Measurements from ENCODE around the gene MEGF6. TPM values are rescaled to one million over a fixed set of nuclear protein-coding genes. Genes with fewer than 3 reads are reported as not detected.
A peak's percentile ranks its signal among the peaks of the same experiment; 100 is the strongest.
"Not testable (repeated sequence)": the region's sequence is repeated elsewhere in the genome, so short reads cannot be mapped to it uniquely, and the experiment has no call there.

The MEGF6 gene
- total RNA-seq, 1 donor from 2014 or later, result 0.13 TPM

GRCh38 chr1:3630914-3631313, 19.6 kb upstream of the MEGF6 start:
- DNase-seq (ENCODE audit: low read depth), result no peak

- no peak for DNase-seq (ENCODE audit: low read depth)
These were observed 18.9 kb upstream of the MEGF6 start for GRCh38 chr1:3630161-3630611.

- DNase-seq (ENCODE audit: low read depth), result no peak
These were observed 18.4 kb upstream of the MEGF6 start for GRCh38 chr1:3629561-3630160.

GRCh38 chr1:3628445-3628844, 17.1 kb upstream of the MEGF6 start:
- DNase-seq (ENCODE audit: low read depth), result no peak

- no peak for DNase-seq (ENCODE audit: low read depth)
These were observed 16.4 kb upstream of the MEGF6 start for GRCh38 chr1:3627515-3628253.

- no peak for DNase-seq (ENCODE audit: low read depth)
These were observed 14.7 kb upstream of the MEGF6 start for GRCh38 chr1:3626025-3626424.

GRCh38 chr1:3625151-3625907, 14.0 kb upstream of the MEGF6 start:
- peak; percentile 66 for DNase-seq (ENCODE audit: low read depth)

GRCh38 chr1:3624200-3625136, 13.2 kb upstream of the MEGF6 start, which contains the start of gene TPRG1L:
TSS of gene TPRG1L (plus strand) at chr1:3625015. CDS start at chr1:3625073, 58 bp downstream.
- DNase-seq (ENCODE audit: low read depth), result peak; percentile 97

GRCh38 chr1:3623441-3624199, 12.3 kb upstream of the MEGF6 start:
- peak; percentile 10 for DNase-seq (ENCODE audit: low read depth)

GRCh38 chr1:3622102-3622501, 10.8 kb upstream of the MEGF6 start:
- DNase-seq (ENCODE audit: low read depth), result not testable (repeated sequence)

- DNase-seq (ENCODE audit: low read depth), result peak; percentile 41
These were observed 9.9 kb upstream of the MEGF6 start for GRCh38 chr1:3621151-3621671.

- DNase-seq (ENCODE audit: low read depth), result no peak
These were observed 9.4 kb upstream of the MEGF6 start for GRCh38 chr1:3620708-3621107.

- DNase-seq (ENCODE audit: low read depth), result peak; percentile 78
These were observed 7.8 kb upstream of the MEGF6 start for GRCh38 chr1:3618881-3619671.

- DNase-seq (ENCODE audit: low read depth), result no peak
These were observed 7.2 kb upstream of the MEGF6 start for GRCh38 chr1:3618531-3618880.

- no peak for DNase-seq (ENCODE audit: low read depth)
These were observed 6.6 kb upstream of the MEGF6 start for GRCh38 chr1:3617806-3618345.

GRCh38 chr1:3616861-3617260, 5.6 kb upstream of the MEGF6 start:
- DNase-seq (ENCODE audit: low read depth), result no peak

GRCh38 chr1:3614755-3615742, 3.7 kb upstream of the MEGF6 start:
- DNase-seq (ENCODE audit: low read depth), result peak; percentile 9

- no peak for DNase-seq (ENCODE audit: low read depth)
These were observed 815 bp upstream of the MEGF6 start for GRCh38 chr1:3612123-3612522.
